ENCODE data around the gene RAET1L.

- TF ChIP-seq CTCF (IDR thresholded peaks at IDR 0.05) = no peak
- TF ChIP-seq POLR2A (IDR thresholded peaks at IDR 0.05) = no peak
Measured at GRCh38 chr6:150025201-150025917, at the start of gene RAET1L.
